HG02588 (cell line): ENCODE results near the gene ADD1.

ENCODE experiments used
- ATAC-seq: cut with Tn5 transposase; IDR thresholded peaks from one replicate; pipeline ENCODE4 v1.9.1; 2021; ENCODE audit warnings: mild to moderate bottlenecking, moderate library complexity; ENCODE audit not compliant: unreplicated experiment

Gene ADD1

DNA sequence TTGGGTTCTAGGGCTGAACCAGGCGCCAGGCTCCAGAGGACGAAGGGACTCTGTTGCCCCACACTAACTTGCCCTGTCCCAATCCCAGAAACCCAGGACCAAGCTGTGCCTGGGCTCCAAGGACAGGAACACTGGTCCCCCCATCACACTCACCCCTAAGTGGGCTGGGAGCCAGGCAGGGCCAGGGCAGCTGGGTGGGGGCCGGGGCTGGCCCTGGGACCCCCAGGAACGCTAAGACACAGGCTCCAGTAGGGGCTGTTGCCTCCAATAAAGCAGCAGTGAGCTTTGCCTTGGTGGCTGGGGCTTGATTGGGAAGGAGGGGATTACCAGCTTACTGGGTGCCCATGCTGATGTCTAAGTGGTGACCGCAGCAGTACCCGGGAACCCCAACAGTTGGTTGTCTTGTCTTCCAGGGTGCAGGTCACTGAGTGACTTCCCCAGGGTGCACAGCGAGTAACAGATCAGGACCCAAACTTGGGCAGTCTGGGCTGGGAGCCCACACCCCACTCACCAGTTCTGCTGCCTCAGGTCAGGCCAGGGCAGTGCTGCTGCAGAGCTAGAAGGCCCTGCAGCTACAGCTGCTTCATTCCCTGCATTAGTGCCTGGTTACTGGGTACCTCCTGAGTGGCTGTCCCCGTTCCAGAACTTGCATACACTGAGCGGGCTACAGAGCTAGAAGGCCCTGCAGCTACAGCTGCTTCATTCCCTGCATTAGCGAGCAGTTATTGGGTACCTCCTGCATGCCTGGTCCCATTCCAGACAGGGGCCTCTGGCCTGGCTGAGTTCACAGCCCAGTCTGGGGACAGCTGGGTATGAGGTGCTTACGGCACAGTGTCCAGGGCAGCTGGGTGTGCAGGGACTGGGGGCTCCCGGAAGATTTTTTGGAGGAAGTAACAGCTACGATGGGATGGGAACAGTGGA, 9.4 kb upstream of the ADD1 start:
- ATAC-seq, result no peak

DNA sequence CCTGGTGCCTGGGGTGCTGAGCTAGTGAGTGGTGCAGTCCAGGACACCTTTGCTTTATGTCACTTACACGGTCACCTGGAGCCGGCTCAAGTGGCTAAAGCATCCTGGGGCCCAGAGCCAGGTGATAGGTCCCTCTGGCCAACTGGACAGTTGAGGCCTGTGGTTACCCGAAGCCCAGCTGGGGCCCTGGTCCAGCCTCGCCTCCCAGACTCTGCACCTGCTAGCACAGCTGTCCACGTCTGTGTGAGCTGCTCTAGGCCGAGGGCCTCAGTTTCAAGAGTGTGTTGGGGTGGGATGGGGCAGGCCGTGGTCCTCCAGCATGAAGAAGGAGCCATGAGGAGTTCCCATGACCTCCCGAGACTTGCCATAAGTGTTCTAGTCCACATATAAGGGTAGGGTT, 7.7 kb upstream of the ADD1 start:
- ATAC-seq, result no peak

DNA sequence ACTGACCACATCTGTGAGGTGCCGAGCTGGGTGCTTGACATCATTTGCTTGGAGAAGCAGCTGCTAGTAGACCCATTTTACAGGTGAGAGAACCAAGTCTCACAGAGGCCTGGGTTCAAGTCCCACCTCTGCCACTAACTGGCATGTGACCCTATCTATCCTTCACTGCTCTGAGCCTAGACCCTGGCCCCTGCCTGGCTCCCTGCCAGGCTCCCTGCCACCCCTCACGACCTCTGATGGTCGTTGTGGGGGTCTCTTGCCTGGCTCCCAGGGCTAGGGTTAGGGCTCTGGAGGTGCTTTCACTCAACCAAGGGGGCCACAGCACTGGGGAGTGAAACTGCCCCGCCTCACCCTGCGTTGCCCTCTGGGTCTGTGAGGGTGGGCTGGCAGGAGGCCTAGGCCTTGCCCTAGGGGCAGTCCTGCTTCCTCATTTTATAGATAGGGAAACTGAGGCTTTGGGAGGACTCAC, 7.2 kb upstream of the ADD1 start:
- ATAC-seq, result no peak

DNA sequence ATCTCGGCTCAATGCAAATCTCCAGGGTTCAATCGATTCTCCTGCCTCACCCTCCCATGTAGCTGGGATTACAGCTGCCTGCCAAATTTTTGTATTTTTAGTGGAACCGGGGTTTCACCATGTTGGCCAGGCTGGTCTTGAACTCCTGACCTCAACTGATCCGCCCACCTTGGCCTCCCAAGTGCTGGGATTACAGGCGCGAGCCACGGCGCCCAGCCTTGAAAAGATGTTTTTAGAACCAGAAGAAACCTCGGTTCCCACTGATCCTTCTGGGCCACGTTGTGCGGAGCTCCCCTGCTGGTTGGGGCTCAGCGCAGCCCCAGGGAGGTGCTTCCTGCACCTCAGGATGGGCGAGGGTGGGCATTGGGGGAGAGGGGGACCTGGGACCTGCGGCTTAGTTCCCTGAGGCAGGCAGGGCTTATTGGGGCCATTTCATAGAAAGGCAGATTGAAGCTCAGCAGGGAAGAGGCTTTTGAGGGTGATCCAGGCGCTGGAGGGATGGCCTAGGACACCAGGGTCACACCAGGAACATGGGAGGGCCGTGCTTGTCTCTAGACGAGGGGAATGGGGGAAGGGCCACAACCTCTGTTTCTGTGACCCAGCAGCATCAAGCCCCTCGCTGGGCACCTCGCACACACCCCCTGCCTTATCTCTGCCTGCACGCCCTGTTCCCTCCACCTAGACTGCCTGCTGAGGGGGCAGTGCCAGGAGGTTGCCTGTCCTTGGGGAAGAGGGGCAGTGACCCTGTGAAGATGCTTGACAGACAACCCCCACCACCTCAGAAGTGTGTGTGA, 6.3 kb upstream of the ADD1 start:
- no peak for ATAC-seq

DNA sequence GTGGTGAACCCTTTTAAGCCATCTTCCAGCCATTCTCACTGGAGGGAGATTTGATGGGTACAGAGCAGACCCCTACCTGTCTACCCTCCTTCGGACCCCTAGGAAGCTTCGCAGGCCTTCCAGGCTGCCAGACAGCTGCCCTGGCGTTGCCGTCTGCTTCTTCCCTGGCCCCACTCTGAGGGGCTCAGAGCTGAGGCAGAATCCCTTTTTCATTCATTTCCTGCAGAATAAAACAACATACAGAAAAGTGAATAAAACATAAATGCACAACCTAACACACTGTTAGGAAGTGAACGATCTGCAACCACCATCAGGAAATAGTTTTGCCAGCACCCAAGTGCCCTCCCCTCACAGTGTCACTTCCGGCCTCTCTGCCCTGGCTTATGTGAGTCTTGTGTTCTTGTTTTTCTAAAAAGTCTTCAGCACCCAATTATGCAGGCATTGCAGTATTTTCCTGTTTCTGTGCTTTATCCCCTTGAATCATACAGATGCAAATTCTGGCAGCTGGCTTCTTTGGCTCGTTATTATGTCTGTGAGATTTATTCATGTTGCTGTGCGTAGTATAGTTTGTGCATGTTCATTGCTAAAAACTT, 5.6 kb upstream of the ADD1 start:
- ATAC-seq, result no peak

DNA sequence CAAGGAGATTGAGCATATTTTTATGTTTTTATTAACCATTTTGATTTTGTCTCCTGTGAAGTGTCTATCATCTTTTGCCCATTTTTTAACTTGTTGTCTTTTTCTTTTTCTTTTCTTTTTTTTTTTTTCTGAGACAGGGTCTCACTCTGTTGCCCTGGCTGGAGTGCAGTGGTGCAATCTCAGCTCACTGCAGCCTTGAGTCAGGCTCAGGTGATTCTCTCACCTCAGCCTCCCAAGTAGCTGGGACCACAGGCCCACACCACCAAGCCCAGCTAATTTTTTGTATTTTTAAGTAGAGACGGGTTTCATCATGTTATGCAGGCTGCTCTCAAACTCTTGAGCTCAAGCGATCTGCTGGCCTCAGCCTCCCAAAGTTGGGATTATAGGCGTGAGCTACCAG, 4.6 kb upstream of the ADD1 start:
- ATAC-seq, result no peak

DNA sequence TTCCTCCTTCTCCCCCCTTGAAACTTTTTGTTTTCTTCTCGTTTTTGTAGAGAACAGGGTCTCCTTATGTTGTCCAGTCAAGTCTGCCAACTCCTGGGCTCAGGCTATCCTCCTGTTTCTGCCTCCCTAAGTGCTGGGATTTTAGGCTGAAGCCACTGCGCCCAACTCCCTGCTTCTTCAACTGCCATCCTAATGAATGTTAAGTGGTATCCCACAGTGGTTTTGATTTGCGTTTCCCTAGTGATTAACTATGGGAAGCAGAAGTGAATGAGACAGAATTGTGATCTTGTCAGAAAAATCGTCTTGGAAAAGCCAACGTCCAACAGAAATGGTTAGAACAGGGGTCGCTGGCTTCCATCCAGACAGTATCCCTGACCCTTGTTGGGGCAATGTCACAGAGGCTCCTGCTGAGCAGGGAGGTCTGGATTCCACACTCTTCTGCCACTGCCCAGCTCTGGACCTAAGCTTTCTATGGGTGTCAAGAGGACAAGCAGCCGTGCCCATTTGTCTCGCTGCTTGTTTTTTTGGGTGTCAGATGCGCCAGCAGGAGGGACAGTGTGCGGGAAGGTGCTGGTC, 869 bp upstream of the ADD1 start:
- ATAC-seq, result no peak

DNA sequence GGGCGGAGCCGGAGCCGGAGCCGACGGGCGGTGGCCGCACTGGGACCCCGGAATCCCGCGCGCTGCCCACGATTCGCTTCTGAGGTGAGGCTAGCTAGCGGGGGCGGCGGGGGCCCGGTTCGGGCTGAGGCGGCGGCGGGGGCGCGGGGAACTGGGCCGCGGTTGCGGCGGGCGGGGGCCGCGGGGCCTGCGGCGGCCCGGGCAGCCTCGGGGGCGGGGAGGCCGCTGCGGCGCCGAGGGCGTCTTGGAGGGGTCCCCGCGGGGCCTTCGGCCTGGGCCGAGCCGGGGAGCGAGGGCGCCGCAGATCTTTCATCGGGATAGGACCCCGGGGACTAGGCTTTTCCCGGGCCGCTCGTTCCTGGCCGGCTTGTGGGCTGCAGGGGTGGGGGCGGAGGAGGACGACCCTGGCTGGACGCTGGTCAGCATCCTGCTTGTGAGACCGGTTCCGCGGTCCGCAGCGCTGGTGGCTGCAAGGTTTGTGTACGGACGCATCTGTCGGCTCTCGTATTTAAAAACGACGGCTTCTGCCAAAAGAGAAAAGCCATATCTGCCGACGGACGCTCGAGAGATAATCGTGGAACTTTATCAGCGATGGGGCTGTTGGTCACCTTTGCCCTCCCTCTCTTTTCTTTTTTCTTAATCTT, 419 bp downstream of the ADD1 start:
- peak; percentile 20 for ATAC-seq

DNA sequence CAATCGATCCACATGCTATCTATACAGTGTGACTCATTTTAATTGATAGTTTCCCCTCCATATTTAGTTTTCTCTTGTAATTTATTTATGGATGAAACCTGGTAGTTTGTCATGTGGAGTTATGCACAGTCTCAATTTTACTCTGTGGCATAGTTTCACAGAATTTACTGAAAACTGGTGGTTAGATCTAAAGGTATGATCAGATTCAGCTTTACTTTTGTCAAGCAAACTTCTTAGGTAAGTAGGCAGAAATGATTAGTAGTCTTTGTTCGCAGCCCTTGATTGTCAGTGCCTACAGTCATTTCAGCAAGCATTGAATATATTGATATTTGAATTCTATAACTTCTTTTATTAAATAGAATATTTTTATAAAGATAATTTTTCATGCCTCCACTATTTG, 2.5 kb downstream of the ADD1 start:
- no peak for ATAC-seq

DNA sequence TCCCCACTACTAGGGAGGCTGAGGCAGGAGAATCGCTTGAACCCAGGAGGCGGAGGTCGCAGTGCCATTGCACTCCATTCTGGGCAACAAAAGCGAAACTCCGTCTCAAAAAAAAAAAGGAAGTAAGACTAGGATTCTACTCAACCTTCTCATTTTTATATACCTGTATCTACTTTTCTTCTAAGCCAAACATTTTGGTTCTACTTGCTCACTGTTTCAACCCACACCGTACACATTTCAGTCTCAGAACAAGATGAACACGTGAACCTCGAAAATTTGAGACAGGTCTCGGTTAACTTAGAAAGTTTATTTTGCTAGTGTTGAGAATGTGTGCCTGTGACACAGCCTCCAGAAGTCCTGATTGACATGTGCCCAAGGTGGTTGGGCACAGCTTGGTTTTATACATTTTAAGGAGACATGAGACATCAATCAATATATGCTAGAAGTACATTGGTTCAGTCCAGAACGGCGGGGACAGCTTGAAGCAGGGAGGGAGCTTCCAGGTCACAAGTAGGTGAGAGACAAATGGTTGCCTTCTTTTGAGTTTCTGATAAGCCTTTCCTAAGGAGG, 3.7 kb downstream of the ADD1 start:
- no peak for ATAC-seq

DNA sequence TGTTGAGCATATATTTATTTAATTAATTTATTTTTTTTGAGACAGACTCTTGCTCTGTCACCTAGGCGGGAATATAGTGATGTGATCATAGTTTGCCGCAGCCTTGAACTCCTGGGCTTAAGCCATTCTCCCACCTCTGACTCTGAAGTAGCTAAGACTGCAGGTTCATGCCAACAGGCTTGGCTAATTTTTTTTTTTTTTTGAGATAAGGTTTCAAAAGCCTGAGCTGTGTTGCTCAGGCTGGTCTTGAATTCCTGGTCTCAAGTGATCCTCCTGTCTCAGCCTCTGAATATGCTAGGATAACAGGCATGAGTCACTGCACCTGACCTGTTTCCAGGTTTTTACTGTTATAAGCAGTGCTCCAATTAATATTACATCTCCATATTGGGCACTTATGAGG, 4.8 kb downstream of the ADD1 start:
- ATAC-seq, result no peak

DNA sequence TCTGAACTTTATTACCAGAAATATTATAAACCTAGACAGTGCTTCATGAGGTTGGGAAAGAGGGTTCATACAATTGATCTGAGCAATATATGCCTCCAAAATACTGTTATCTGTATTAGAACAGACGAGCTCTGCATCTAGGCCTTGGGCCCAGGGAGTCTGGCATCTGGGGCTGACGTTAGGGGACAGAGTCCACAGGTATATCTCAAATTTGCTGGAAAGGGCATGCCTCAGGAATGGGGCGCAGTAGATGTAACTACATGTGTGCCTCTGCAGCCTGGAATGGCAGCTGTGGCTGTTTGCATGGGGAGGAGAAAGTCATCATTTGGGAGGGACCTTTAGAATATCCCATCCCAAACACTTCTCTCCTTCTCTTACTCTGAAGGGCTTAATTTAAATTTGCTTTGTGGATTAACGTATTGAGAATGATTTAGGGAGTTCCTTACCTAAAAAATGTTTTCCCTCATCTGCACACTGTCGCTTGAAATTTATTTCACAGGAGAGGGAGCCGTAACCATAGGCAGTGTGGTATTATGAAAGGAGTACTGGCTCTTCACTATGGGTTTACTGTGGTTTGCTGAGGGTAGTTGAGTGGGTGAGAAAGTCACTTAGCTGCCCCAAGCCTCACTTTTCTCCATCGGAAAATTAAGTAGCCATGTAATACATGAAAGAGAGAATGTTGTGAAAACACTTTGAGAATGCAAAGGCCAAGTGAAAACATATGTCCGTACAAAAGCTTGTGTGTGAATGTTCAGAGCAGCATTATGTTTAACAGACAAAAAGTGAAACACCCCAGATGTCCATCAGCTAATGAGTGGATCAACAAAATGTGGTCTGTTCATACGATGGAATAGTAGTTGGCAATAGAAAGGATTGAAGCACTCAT, 5.9 kb downstream of the ADD1 start:
- ATAC-seq, result no peak

DNA sequence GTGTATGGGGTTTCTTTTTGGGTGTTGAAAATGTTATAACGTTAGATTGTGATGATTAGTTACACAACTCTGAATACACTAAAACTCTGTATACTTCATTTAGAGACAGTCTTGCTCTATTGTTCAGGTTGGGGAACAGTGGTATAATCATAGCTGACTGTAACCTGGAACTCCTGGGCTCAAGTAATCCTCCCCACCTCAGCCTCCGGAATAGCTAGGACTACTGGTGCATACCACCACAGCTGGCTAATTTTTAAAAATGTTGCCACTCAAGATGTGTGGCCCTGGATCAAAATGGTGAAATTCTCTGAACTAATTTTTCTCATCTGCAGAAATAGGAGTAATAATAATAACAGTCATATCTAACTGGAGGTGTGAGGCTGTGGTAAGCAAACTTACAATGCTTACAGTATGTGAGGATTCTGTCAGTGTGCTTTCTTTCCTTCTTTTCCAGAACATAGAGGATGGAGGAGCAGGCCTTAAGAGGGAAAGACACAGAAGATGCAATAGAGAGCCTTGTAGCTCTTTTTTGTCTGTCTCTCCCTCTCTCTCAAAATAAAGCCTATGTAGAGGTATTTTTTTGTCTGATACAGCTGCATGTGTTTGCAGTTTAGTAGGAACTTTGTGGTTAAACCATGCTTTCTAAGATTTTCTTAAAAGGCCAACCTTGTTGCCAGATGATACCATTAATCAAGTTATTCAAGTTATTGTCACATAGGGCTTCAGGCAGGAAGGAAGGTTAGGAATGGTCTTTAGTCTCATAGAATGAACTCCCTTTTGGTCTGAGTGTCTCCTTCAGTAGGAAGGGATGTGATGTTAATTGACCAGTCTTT, 7.5 kb downstream of the ADD1 start:
- ATAC-seq, result no peak

DNA sequence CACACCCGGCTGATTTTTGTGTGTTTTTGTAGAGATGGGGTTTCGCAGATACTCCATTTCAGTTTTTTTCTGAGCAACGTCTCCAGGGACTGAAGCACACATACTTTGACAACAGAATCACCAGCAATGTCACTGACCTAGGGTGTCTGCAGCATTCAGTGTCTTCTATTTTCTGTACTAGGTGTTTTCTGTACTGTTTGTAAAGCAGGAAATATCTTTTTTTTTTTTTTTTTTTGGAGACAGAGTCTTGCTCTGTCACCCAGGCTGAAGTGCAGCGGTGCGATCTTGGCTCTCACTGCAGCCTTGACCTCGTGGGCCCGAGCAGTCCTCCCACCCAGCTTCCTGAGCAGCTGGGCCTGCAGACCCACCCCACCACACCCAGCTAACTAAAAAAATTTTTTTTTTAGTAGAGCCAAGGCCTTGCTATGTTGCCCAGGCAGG, 8.9 kb downstream of the ADD1 start:
- ATAC-seq, result peak; percentile 67

DNA sequence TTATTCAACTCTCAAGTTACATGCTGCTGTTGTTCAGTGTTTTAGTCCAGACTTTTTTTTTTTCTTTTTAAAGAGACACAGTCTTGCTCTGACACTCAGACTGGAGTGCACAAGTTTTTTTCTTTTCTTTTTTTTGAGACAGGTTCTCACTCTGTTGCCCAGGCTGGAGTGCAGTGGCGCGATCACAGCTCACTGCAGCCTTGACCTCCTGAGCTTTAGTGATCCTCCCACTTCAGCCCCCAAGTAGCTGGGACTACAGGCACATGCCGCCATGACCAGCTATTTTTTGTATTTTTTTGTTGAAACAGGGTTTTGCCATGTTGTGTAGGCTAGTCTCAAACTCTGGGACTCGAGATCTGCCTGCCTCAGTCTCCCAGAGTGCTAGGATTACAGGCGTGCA, 11.9 kb downstream of the ADD1 start:
- no peak for ATAC-seq

DNA sequence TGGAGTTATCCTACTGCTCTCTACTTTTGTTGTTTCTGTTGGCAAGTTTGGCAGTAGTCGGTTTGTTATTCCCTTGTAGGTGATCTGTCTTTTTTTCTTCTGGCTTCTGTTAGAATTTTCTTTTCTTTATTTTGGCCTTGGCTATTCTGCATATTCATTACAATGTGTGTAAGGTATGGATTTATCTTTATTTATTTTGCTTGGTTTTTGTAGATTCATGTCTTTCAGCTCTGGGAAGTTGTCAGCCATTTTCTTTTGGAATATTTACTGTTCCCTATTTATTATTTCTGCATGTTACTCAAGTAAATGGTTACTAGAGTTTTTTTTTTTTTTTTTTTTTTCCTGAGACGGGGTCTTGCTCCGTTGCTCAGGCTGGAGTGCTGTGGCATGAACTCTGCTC, 12.6 kb downstream of the ADD1 start:
- ATAC-seq, result no peak

DNA sequence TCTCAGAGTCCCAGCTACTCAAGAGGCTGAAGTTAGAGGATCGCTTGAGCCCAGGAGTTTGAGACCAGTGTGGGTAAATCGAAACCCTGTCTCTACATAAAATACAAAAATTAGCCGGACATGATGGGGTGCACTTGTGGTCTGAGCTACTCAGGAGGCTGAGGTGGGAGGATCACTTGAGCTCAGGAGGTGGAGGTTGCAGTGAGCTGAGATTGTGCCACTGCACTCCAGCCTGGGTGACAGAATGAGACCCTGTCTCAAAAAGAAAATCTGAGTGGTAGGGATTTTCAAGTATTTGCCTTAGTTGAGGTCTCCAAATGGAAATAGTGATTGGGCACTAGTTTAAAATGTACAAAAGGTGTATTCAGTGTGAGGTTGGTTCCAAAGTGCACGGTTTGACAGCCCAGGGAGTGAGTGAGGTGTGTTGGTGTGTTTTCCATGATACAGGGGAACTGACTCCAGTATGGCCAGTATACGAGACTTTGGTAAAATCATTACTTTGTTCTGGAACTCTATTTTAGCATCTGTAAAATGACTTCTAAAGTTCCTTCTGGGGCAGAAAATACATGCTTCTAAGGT, 13.8 kb downstream of the ADD1 start:
- ATAC-seq, result no peak
